Esophagus squamous epithelium (tissue), 5 donors: Measurements from ENCODE around the gene PGGT1B. TPM values are rescaled to one million over a fixed set of nuclear protein-coding genes. Genes with fewer than 3 reads are reported as not detected.

Experiments used
- DNase-seq: peaks from one replicate; lab custom pipeline; 2025; lab: John Stamatoyannopoulos, UW
- H3K27ac ChIP-seq, 4 donors: fragments of 200-600 bp; sonication (generic); one replicate each; pipeline ENCODE4 v1.5.1; 2016 to 2019; ENCODE audit warnings: mild to moderate bottlenecking in 1 of 4
- H3K27me3 ChIP-seq, 4 donors: fragments of 200-600 bp; sonication (generic); 1 replicate in 3 of 4; 2 replicates in 1 of 4; pipeline versions ENCODE4 v1.5.1 to v1.6.0; 2017 to 2021; ENCODE audit warnings: antibody characterized with exemption in 1 of 4
- H3K36me3 ChIP-seq, 3 donors: fragments of 200-600 bp; sonication (generic); one replicate each; pipeline ENCODE4 v1.5.1; 2016 to 2019
- H3K4me1 ChIP-seq, 3 donors: fragments of 200-600 bp; sonication (generic); one replicate each; pipeline ENCODE4 v1.5.1; 2017 to 2019
- H3K4me3 ChIP-seq, 4 donors: fragments of 200-600 bp; sonication (generic); 1 replicate in 3 of 4; 2 replicates in 1 of 4; pipeline ENCODE4 v1.5.1; 2016 to 2019; ENCODE audit warnings: mild to moderate bottlenecking in 2 of 4, moderate library complexity in 1 of 4
- H3K9me3 ChIP-seq, 3 donors: fragments of 200-600 bp; sonication (generic); one replicate each; pipeline ENCODE4 v1.5.1; 2016 to 2019
- CTCF ChIP-seq, 6 experiments: fragments of 450-650 bp in 4 of 6; fragments of 200-600 bp in 2 of 6; sonication (generic) in 2 of 6; IDR thresholded peaks; one replicate each; pipeline ENCODE4 v1.5.1; 2016 to 2019; ENCODE audit warnings: antibody characterized with exemption in 6 of 6, mild to moderate bottlenecking in 4 of 6, moderate library complexity in 4 of 6
- POLR2A ChIP-seq, 4 donors: fragments of 450-650 bp; IDR thresholded peaks; one replicate each; pipeline ENCODE4 v1.6.1; 2017; ENCODE audit warnings: antibody characterized with exemption in 4 of 4, mild to moderate bottlenecking in 4 of 4, moderate library complexity in 3 of 4
- WGBS, 2 donors: methylation state at CpG; one replicate each; pipeline ENCODE4 v1.1.5; 2018; 5-methylcytosine and 5-hydroxymethylcytosine counted together
- intact Hi-C: fragments of 100-400 bp; cut with DNase I; formaldehyde crosslinking; loops from one replicate; pipeline ENCODE4 v1.15.0; 2022
- total RNA-seq, 4 donors: library from RNA; depleted of rRNA; stranded (reverse); fragments of >200 nt; gene quantifications; one replicate each; pipeline ENCODE4 v1.1.0, GENCODE V29; 2016
- donor health status: DM: yes; HTN: yes; CAD: no.

Gene PGGT1B
- total RNA-seq: 10 to 100 TPM; 11.3 to 15.7 (median 13.6) TPM

DNA sequence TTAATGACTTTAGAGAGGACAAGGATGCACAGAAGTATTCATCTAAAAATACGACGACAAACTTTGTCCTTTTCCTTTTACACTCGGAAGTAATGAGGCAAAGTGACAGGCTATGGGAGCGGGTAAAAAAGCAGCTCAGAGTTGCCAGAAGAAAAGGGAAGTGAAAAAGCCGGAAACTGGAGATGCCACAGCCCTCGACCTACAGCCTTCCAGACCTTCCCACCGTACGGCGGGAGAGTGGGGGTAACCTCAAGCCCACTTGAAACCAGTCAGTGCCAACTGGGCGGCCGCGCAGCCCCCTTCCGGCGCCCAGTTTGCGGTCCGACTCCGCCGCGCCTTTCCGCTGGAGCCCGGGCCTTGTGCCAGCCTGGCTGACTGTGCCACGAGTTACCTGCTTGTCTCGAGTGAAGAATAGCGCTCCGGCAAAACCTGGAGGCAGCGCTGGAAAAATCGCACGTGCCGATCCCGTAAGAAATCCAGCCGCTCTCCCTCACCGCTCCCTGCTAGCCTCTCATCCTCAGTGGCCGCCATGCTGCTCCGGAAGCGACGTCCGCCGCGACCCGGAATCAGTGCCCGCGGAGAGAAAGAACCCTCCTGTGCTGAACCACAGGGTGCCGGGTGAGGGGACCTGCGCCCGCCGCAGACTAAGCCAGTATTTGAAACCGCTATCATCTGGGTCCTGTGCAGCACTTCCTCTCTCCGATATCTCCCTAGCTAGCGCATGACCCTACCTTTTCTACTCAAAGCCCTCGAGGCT, at the start of gene PGGT1B:
PGGT1B (minus strand) TSS at position 557 of the 757 bp plus-strand sequence; CDS start at position 531, 26 bp downstream.
- intact Hi-C loops: no loop called here
- no peaks in the 10 kb centered on the region for H3K27me3 ChIP-seq
- 0 to 1% methylated on average over 24 to 30 of the region's 50 CpGs for WGBS, 2 donors
- peaks cover 6 to 40% (median 12%) of the 10 kb centered on the region in 3 donors for H3K4me1 ChIP-seq
- H3K9me3 ChIP-seq: no peaks in the 10 kb centered on the region
- peak within 1 kb of the TSS; percentile 66 to 95 (median 84) for H3K4me3 ChIP-seq
- peak; percentile 30 for DNase-seq
- TF ChIP-seq POLR2A (IDR thresholded peaks at IDR 0.05): peak in 2 of 4 donors; percentile 23 to 30
- no peak for TF ChIP-seq CTCF (IDR thresholded peaks at IDR 0.05)
- H3K27ac ChIP-seq: peak within 1 kb of the TSS; percentile 85 to 90 (median 88)
- peaks cover 0 to 14% (median 0%) of the 10 kb centered on the region in 3 donors for H3K36me3 ChIP-seq

- H3K27me3 ChIP-seq: peaks cover 0 to 12% (median 0%) of the 10 kb centered on the region in 4 donors
- DNase-seq: no peak
- H3K36me3 ChIP-seq: no peaks in the 10 kb centered on the region
- WGBS, 2 donors: 0 to 3% methylated on average over 1 of the region's 1 CpG
- no peak overlapping the region for H3K4me3 ChIP-seq
- intact Hi-C loops: loop anchor here (5.0 kb wide), 1 partner anchor 277 kb away; no protein-coding TSS in a partner anchor
- no peak overlapping the region for H3K27ac ChIP-seq
- TF ChIP-seq POLR2A (IDR thresholded peaks at IDR 0.05) (no peak), CTCF (IDR thresholded peaks at IDR 0.05) (peak; percentile 36 to 87 (median 69))
- H3K4me1 ChIP-seq: peaks cover 0 to 13% (median 0%) of the 10 kb centered on the region in 3 donors
- H3K9me3 ChIP-seq: no peaks in the 10 kb centered on the region
Observed at GRCh38 chr5:115309751-115310370, 47.2 kb upstream of the PGGT1B start.

DNA sequence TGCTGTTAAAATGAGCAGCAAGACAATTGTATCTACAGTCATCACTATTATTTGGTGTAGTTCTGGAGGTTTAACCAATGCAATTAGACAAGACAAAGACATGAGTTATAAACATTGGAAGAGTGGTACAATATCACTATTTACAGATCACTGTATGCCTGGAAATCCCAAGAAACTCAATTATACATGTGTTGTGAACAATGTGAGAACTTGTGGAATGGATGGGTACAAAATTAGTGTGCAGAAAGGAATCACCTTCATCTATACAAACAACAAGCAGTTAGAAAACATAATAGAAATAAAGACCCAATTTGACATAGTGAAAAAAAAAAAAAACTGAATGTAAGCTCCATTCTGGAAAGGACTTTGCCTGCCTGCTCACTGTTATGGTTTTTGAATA, 46.1 kb upstream of the PGGT1B start:
- H3K27ac ChIP-seq: no peak overlapping the region
- TF ChIP-seq CTCF (IDR thresholded peaks at IDR 0.05) (no peak), POLR2A (IDR thresholded peaks at IDR 0.05) (no peak)
- no peak overlapping the region for H3K4me3 ChIP-seq
- peaks cover 0 to 13% (median 0%) of the 10 kb centered on the region in 3 donors for H3K4me1 ChIP-seq
- peaks cover 0 to 12% (median 0%) of the 10 kb centered on the region in 4 donors for H3K27me3 ChIP-seq
- intact Hi-C loops: loop anchor here (5.0 kb wide), 1 partner anchor 278 kb away; no protein-coding TSS in a partner anchor
- no peaks in the 10 kb centered on the region for H3K9me3 ChIP-seq
- DNase-seq: no peak
- H3K36me3 ChIP-seq: no peaks in the 10 kb centered on the region

GRCh38 chr5:115306011-115306536, 43.4 kb upstream of the PGGT1B start:
- no peak overlapping the region for H3K4me3 ChIP-seq
- no peaks in the 10 kb centered on the region for H3K36me3 ChIP-seq
- 36 to 69% methylated on average over 1 of the region's 1 CpG for WGBS, 2 donors
- no peak overlapping the region for H3K27ac ChIP-seq
- TF ChIP-seq CTCF (IDR thresholded peaks at IDR 0.05) (peak in 1 of 6 experiments; percentile 5), POLR2A (IDR thresholded peaks at IDR 0.05) (no peak)
- H3K9me3 ChIP-seq: no peaks in the 10 kb centered on the region
- peaks cover 0 to 13% (median 0%) of the 10 kb centered on the region in 3 donors for H3K4me1 ChIP-seq
- intact Hi-C loops: loop anchor here (5.0 kb wide), 1 partner anchor 281 kb away; no protein-coding TSS in a partner anchor
- no peak for DNase-seq
- peaks cover 0 to 8% (median 0%) of the 10 kb centered on the region in 4 donors for H3K27me3 ChIP-seq
